ENCODE results near the gene ZNF184. TPM values are rescaled to one million over a fixed set of nuclear protein-coding genes. Genes with fewer than 3 reads are reported as not detected.

ZNF184 gene
- polyA plus RNA-seq = 7.4 TPM
- long read RNA-seq, donor 1 = 0 reads
- long read RNA-seq, donor 2 = 0 reads
- long read RNA-seq, donor 3, partial matches to known transcripts = 0 of 2 reads
- long read RNA-seq, donor 3, other reads (novel, unspliced or antisense) = 0 of 2 reads
- long read RNA-seq, donor 4, partial matches to known transcripts = 0 of 1 reads
- long read RNA-seq, donor 4, other reads (novel, unspliced or antisense) = 0 of 1 reads
- long read RNA-seq, donor 5 = 0 reads
- long read RNA-seq, donor 6, partial matches to known transcripts = 0 of 2 reads
- long read RNA-seq, donor 6, other reads (novel, unspliced or antisense) = 0 of 2 reads
- long read RNA-seq, donor 7, partial matches to known transcripts = 0 of 2 reads
- long read RNA-seq, donor 7, other reads (novel, unspliced or antisense) = 0 of 2 reads
- long read RNA-seq, donor 8, partial matches to known transcripts = 0 of 1 reads
- long read RNA-seq, donor 8, other reads (novel, unspliced or antisense) = 0 of 1 reads
- long read RNA-seq, donor 9, partial matches to known transcripts = 0 of 2 reads
- long read RNA-seq, donor 9, other reads (novel, unspliced or antisense) = 0 of 2 reads
- long read RNA-seq, donor 10 = 0 reads
- long read RNA-seq, donor 11 = 0 reads

GRCh38 chr6:27472617-27473400, at the start of gene ZNF184:
TSS of gene ZNF184 (minus strand) at chr6:27473105. CDS start at chr6:27472294, 811 bp downstream.
- no CpG with 5 or more reads among the region's 56 CpGs for WGBS (ENCODE audit: insufficient coverage, low lambda C conversion rate)
- DNase-seq = peak; percentile 98 to 99
- Histone ChIP-seq H3K4me1 (ENCODE audit: control insufficient read depth, insufficient read depth, low read length) (peaks cover 9% of the 10 kb centered on the region), H3K27me3 (ENCODE audit: control insufficient read depth, insufficient read depth, low read length) (no peaks in the 10 kb centered on the region), H3K9me3 (ENCODE audit: control insufficient read depth, low read depth, low read length) (no peaks in the 10 kb centered on the region), H3K27ac (ENCODE audit: low read length) (peak within 1 kb of the TSS; percentile 98), H3K4me3 (ENCODE audit: low read length) (peak within 1 kb of the TSS; percentile 88), H3K36me3 (ENCODE audit: control insufficient read depth, insufficient read depth, low read length) (peaks cover 3% of the 10 kb centered on the region)

- DNase-seq = peak; percentile 76 to 83
- Histone ChIP-seq H3K4me3 (ENCODE audit: low read length) (peak overlapping the region; percentile 93), H3K27ac (ENCODE audit: low read length) (peak overlapping the region; percentile 83), H3K36me3 (ENCODE audit: control insufficient read depth, insufficient read depth, low read length) (no peaks in the 10 kb centered on the region), H3K4me1 (ENCODE audit: control insufficient read depth, insufficient read depth, low read length) (peaks cover 4% of the 10 kb centered on the region), H3K9me3 (ENCODE audit: control insufficient read depth, low read depth, low read length) (peaks cover 2% of the 10 kb centered on the region), H3K27me3 (ENCODE audit: control insufficient read depth, insufficient read depth, low read length) (peaks cover 30% of the 10 kb centered on the region)
- 0% methylated on average over 4 of the region's 42 CpGs for WGBS (ENCODE audit: insufficient coverage, low lambda C conversion rate)
These were observed 46.2 kb upstream of the ZNF184 start for GRCh38 chr6:27518881-27519795.

GRCh38 chr6:27517928-27518787, 45.3 kb upstream of the ZNF184 start:
- H3K27ac ChIP-seq (ENCODE audit: low read length) = peak overlapping the region; percentile 9
- peaks cover 40% of the 10 kb centered on the region for H3K27me3 ChIP-seq (ENCODE audit: control insufficient read depth, insufficient read depth, low read length)
- H3K9me3 ChIP-seq (ENCODE audit: control insufficient read depth, low read depth, low read length) = peaks cover 2% of the 10 kb centered on the region
- DNase-seq = no peak
- H3K4me1 ChIP-seq (ENCODE audit: control insufficient read depth, insufficient read depth, low read length) = peaks cover 4% of the 10 kb centered on the region
- peak overlapping the region; percentile 93 for H3K4me3 ChIP-seq (ENCODE audit: low read length)
- WGBS (ENCODE audit: insufficient coverage, low lambda C conversion rate) = no CpG with 5 or more reads among the region's 12 CpGs
- H3K36me3 ChIP-seq (ENCODE audit: control insufficient read depth, insufficient read depth, low read length) = no peaks in the 10 kb centered on the region

GRCh38 chr6:27517238-27517637, 44.3 kb upstream of the ZNF184 start:
- Histone ChIP-seq H3K4me1 (ENCODE audit: control insufficient read depth, insufficient read depth, low read length) (peaks cover 4% of the 10 kb centered on the region), H3K27me3 (ENCODE audit: control insufficient read depth, insufficient read depth, low read length) (peaks cover 47% of the 10 kb centered on the region), H3K9me3 (ENCODE audit: control insufficient read depth, low read depth, low read length) (peaks cover 2% of the 10 kb centered on the region), H3K36me3 (ENCODE audit: control insufficient read depth, insufficient read depth, low read length) (no peaks in the 10 kb centered on the region), H3K27ac (ENCODE audit: low read length) (no peak overlapping the region), H3K4me3 (ENCODE audit: low read length) (no peak overlapping the region)
- 100% methylated on average over 1 of the region's 5 CpGs for WGBS (ENCODE audit: insufficient coverage, low lambda C conversion rate)
- no peak for DNase-seq

GRCh38 chr6:27514906-27515495, 42.1 kb upstream of the ZNF184 start:
- H3K4me1 ChIP-seq (ENCODE audit: control insufficient read depth, insufficient read depth, low read length) = peaks cover 4% of the 10 kb centered on the region
- WGBS (ENCODE audit: insufficient coverage, low lambda C conversion rate) = 40% methylated on average over 3 of the region's 28 CpGs
- H3K27me3 ChIP-seq (ENCODE audit: control insufficient read depth, insufficient read depth, low read length) = peaks cover 58% of the 10 kb centered on the region
- H3K9me3 ChIP-seq (ENCODE audit: control insufficient read depth, low read depth, low read length) = peaks cover 2% of the 10 kb centered on the region
- no peak overlapping the region for H3K27ac ChIP-seq (ENCODE audit: low read length)
- no peak for DNase-seq
- no peaks in the 10 kb centered on the region for H3K36me3 ChIP-seq (ENCODE audit: control insufficient read depth, insufficient read depth, low read length)
- no peak overlapping the region for H3K4me3 ChIP-seq (ENCODE audit: low read length)

- no peak overlapping the region for H3K27ac ChIP-seq (ENCODE audit: low read length)
- DNase-seq = no peak
- H3K4me1 ChIP-seq (ENCODE audit: control insufficient read depth, insufficient read depth, low read length) = no peaks in the 10 kb centered on the region
- 100% methylated on average over 1 of the region's 2 CpGs for WGBS (ENCODE audit: insufficient coverage, low lambda C conversion rate)
- H3K36me3 ChIP-seq (ENCODE audit: control insufficient read depth, insufficient read depth, low read length) = no peaks in the 10 kb centered on the region
- H3K27me3 ChIP-seq (ENCODE audit: control insufficient read depth, insufficient read depth, low read length) = peaks cover 58% of the 10 kb centered on the region
- H3K4me3 ChIP-seq (ENCODE audit: low read length) = no peak overlapping the region
- H3K9me3 ChIP-seq (ENCODE audit: control insufficient read depth, low read depth, low read length) = peaks cover 2% of the 10 kb centered on the region
These were observed 39.6 kb upstream of the ZNF184 start for GRCh38 chr6:27512525-27512924.

GRCh38 chr6:27507041-27507956, 34.4 kb upstream of the ZNF184 start:
- H3K4me1 ChIP-seq (ENCODE audit: control insufficient read depth, insufficient read depth, low read length) = no peaks in the 10 kb centered on the region
- no peaks in the 10 kb centered on the region for H3K36me3 ChIP-seq (ENCODE audit: control insufficient read depth, insufficient read depth, low read length)
- no peak overlapping the region for H3K4me3 ChIP-seq (ENCODE audit: low read length)
- DNase-seq = no peak
- peaks cover 20% of the 10 kb centered on the region for H3K27me3 ChIP-seq (ENCODE audit: control insufficient read depth, insufficient read depth, low read length)
- no peaks in the 10 kb centered on the region for H3K9me3 ChIP-seq (ENCODE audit: control insufficient read depth, low read depth, low read length)
- no peak overlapping the region for H3K27ac ChIP-seq (ENCODE audit: low read length)
- WGBS (ENCODE audit: insufficient coverage, low lambda C conversion rate) = 89% methylated on average over 3 of the region's 9 CpGs

- Histone ChIP-seq H3K27ac (ENCODE audit: low read length) (no peak overlapping the region), H3K4me1 (ENCODE audit: control insufficient read depth, insufficient read depth, low read length) (no peaks in the 10 kb centered on the region), H3K36me3 (ENCODE audit: control insufficient read depth, insufficient read depth, low read length) (no peaks in the 10 kb centered on the region), H3K4me3 (ENCODE audit: low read length) (no peak overlapping the region), H3K9me3 (ENCODE audit: control insufficient read depth, low read depth, low read length) (no peaks in the 10 kb centered on the region), H3K27me3 (ENCODE audit: control insufficient read depth, insufficient read depth, low read length) (peaks cover 19% of the 10 kb centered on the region)
- peak in 1 of 2 donors; percentile 36 for DNase-seq
- no CpG with 5 or more reads among the region's 20 CpGs for WGBS (ENCODE audit: insufficient coverage, low lambda C conversion rate)
These were observed 32.5 kb upstream of the ZNF184 start for GRCh38 chr6:27505209-27506027.
